ENCODE data around the gene CD3G. TPM values are rescaled to one million over a fixed set of nuclear protein-coding genes. Genes with fewer than 3 reads are reported as not detected.
"Not testable (repeated sequence)": the region's sequence is repeated elsewhere in the genome, so short reads cannot be mapped to it uniquely, and the experiment has no call there.

The CD3G gene
- total RNA-seq, 1 donor from 2014 or later: 1.9 TPM

DNA sequence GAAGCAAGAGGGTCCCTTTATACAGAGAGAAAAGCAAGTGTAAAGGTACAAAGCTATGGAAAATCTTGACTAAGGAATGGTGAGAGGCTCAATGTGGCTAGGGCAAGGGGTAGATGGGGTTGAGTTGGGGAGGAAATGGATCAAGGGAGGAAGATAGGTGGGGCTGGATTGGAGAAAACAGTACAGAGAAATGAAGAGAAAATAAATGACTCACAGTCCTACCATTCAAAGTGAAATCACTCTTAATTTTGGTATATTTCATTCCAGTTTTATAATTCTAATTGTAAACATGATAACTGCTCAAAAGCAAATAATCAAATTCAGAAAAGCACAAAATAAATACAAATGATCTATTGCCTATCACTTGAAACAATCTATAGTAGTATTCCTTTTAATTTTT is 31.8 kb downstream of the CD3G start:
- no peak for DNase-seq (ENCODE audit: low spot score)

DNA sequence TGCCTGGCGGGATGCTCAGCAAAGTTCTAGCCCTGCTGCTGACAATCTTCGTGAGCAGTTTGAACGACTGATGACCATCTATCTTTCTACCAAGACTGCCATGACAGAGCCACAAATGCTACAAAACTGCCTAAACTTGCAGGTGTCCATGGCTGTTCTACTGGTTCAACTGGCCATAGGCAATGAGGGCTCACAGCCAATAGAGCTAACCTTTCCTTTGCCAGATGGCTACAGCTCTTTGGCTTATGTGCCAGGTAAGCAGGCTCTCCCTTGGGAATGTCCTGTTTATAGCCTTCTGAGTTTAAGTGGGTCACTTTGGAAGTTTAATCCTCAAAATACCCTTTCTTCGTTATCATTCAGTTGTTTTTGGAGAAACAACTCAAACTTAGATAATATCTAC is 35.4 kb downstream of the CD3G start:
- no peak for DNase-seq (ENCODE audit: low spot score)

DNA sequence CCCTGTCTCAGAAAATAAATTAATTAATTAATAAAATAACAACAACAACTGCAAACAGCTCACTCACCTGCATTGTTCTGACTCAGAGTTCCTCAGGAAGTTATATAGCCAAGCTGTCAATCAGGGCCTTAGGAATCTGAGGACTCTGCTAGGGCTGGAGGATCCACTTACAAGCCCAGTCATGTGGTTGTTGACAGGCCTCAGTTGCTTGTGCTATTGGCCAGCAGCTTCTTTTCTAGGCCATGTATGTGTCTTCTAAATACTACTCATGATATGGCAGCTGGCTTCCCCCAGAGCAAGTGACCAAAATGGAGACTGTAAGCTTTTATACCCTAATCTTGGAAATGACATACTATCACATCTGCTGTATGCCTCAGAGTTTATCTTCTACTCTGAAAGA is 36.4 kb downstream of the CD3G start:
- no peak for DNase-seq (ENCODE audit: low spot score)

DNA sequence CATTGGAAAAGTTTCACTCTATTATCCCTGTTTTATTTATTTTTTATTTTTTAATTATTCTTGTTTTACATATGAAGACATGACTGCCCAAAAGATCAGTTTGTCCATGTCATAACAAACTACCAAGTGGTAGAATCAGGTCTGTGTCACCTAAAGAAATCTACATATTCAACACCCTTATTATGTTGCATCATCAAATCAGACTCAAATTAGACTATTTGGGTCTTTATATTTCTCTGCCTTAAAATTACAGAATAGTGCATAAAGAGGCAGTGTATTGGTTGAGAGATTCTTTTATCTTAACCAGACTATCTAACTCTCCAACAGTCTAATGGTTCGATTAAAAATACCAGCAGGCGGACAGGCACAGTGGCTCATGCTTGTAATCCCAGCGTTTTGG is 38.8 kb downstream of the CD3G start:
- DNase-seq (ENCODE audit: low spot score): no peak

DNA sequence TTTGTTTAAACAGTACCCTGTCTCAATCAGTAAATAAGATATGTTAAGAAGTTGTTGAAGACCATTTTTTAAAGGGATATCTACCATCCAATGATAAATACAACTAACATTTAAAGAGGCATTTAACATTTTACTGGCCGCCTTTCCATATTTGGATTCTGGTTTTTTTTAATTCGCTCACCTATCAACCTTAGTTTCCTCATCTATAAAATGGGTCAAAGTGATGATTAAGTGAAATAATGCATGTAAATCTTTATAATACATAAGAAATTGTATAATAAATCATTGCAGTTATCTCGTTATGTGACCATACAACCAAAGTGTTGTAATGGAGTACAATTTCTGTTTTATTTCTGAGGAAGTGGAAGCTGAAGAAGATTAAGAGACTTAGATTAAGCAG is 39.5 kb downstream of the CD3G start:
- no peak for DNase-seq (ENCODE audit: low spot score)

DNA sequence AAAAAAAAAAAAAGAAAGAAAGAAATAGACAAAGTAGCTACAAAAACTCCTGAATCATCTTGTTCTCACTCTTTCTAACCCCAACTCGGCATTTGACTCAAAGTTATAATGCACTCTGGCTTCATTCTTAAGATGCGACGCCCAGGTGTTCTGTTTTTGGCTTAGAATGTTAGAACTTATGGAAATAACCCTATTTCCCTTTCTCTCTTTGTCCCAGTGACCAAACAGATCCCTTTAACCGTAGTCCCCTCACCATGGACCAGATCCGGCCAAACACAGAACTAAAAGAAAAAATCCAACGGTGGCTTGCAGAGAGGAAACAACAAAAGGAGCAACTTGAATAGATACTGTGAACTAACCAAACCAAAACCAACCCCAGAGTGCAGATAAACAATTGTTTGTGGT is 52.0 kb downstream of the CD3G start:
- DNase-seq (ENCODE audit: low spot score): no peak

DNA sequence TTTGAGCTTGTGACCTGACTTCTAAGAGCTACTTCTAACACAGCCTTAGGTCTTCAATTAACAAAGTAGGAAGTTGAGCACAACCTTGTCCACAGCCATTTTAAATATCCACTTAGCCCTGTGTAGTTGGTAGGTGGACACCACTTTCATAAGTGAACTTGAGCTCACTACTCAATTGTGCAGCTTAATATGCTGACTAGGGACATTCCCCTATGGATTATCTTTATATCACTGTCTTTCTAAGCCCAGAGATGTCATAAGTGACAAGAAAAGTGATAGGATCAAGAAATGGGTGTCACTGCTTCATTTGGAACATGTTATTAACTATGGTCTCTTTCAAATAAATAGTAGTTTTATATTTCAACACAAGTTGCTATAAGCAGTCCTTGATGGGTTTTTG is 53.3 kb downstream of the CD3G start:
- no peak for DNase-seq (ENCODE audit: low spot score)

DNA sequence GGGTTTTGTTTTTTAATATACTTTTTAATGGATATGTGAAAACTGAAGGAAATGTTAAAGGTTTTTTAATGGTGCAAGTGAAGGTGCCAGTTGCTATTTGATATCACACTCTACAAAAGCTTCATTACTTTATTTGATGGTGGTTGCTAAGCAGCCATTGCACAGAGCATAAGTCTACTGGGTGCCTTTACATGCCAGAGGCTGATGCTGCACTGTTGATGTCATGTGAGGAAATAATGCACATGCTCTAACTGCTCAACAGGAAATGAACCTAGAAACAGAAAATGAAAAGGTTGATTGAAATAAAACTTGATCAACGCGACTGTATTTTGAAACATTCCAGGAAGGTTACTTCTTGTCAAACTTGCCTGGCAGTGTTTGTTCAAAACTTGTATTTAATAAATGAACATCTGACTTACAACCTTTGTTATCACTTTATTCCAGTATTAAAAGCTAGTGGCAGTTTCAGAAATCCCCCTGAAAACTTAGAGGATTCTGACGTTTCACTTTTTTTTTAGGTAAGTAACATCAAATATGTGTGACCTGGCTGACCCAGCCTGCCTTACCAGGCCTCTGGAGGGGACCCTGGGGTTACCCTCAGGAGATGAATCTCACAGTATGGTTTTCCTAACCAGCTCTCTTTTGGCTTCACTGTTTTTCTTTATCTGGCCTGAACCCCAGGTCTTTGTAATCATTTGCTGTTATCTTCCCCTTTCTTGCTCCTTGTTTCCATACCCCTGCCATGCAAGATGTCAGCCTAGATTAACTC is 54.8 kb downstream of the CD3G start:
- no peak for DNase-seq (ENCODE audit: low spot score)

DNA sequence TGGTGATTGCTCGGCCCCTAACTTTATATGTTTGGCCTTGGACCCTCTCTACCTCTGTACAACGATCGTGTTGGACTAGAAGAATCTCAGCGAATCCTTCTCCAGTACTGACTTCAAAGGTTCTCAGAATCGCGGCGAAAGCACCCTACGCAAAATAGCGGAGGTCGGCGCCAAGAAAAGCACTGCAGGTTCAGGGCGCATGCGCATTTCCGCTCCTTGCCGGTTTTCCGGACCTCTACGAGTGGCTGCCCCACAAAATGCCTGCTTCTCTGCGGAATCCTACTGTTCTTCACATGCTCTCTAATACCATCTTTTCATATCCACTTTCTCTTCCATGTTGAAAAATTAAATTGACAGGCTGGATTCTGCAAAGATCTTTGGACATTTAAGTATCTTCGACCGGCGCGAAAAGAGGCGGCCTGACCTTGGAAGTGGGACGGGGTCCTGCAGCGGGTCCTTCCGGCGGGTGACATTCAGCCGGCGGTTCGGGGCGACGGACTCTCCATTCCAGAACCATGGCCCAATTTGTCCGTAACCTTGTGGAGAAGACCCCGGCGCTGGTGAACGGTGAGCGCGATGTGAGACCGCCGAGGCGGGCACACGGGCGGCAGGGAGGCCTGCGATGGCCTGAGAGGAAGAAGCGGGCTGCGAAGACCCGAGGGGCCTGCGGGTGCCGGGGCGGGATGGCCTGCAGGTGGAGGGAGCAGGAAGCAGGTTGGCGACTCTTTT is 57.2 kb downstream of the CD3G start, which contains the start of gene ATP5MG:
Gene ATP5MG, plus strand, starts transcription at position 456 of the 729 bp plus-strand sequence. Its CDS starts 60 bp downstream, at position 516.
- peak; percentile 93 for DNase-seq (ENCODE audit: low spot score)

DNA sequence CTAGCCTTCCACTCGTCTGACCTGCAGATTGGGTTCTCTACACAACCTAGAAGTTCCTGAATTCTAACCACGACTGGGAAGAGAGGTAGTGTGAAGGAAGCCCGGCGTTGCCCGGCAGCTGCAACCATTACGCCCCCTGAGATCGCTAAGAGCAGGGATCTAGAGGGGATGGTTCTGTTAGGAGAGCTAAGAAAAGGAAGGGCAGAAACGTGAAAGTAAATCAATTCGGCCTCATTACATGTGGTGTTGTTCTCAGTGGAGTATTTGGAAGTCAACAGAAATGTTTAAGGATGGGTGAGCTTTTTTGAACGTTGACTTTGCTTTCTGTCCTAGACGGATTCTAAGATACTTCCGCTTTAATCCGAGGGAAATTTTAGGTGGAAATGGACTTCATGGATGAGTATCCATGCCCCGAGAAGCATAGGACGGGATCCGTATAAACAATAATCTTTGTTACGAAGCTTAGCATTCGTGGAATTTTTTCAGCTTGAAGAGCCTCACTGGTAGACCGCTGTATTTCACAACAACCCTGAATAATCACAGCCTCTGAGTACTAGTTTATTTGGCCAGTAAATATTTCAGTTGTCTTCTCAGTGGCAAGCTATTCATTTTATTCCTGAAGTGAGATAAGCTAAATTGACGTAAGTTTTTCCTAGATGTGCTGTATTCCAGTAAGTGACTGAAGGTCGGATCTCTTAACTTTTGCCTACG is 57.9 kb downstream of the CD3G start:
- DNase-seq (ENCODE audit: low spot score): no peak

DNA sequence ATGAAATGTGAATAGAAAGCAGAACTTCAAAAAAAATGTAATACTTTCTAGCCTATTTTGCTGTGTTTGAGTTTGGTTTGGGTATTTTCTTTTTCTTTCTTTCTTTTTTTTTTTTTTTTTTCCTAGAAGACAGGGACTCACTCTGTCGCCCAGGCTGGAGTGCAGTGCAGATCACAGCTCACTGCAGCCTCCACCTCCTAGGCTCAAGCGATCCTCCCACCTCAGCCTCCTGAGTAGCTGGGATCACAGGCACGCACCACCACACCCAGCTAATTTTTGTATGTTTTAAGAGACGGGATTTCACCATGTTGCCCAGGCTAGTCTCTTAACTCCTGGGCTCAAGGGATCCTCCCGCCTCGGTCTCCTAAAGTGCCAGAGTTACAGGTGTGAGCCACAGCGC is 58.5 kb downstream of the CD3G start:
- not testable (repeated sequence) for DNase-seq (ENCODE audit: low spot score)

Other genes starting within 250 kb of the CD3G start
- 1.2 TPM for gene SCN4B, start 191.5 kb upstream of the CD3G start, total RNA-seq (ENCODE audit: insufficient read depth, low replicate concordance)
- 4.6 TPM for gene SCN2B, start 167.7 kb upstream of the CD3G start, total RNA-seq (ENCODE audit: insufficient read depth, low replicate concordance)
- gene JAML, start 119.3 kb upstream of the CD3G start, total RNA-seq (ENCODE audit: insufficient read depth, low replicate concordance): 18.8 TPM
- gene MPZL3, start 92.0 kb upstream of the CD3G start, total RNA-seq (ENCODE audit: insufficient read depth, low replicate concordance): 5.3 TPM
- 41.9 TPM for gene MPZL2, start 80.0 kb upstream of the CD3G start, total RNA-seq (ENCODE audit: insufficient read depth, low replicate concordance)
- gene CD3E, start 39.6 kb upstream of the CD3G start, total RNA-seq (ENCODE audit: insufficient read depth, low replicate concordance): not detected
- not detected for gene CD3D, start 1.6 kb upstream of the CD3G start, total RNA-seq (ENCODE audit: insufficient read depth, low replicate concordance)
- gene UBE4A, start 15.3 kb downstream of the CD3G start, total RNA-seq (ENCODE audit: insufficient read depth, low replicate concordance): 22.1 TPM
- 142 TPM for gene ATP5MG, start 57.3 kb downstream of the CD3G start, total RNA-seq (ENCODE audit: insufficient read depth, low replicate concordance)
- gene KMT2A, start 92.1 kb downstream of the CD3G start, total RNA-seq (ENCODE audit: insufficient read depth, low replicate concordance): 20.9 TPM
- gene TTC36, start 183.1 kb downstream of the CD3G start, total RNA-seq (ENCODE audit: insufficient read depth, low replicate concordance): 6.3 TPM
- gene TMEM25, start 186.8 kb downstream of the CD3G start, total RNA-seq (ENCODE audit: insufficient read depth, low replicate concordance): 19.3 TPM
- 35.4 TPM for gene IFT46, start 221.6 kb downstream of the CD3G start, total RNA-seq (ENCODE audit: insufficient read depth, low replicate concordance)
- 144 TPM for gene ARCN1, start 228.1 kb downstream of the CD3G start, total RNA-seq (ENCODE audit: insufficient read depth, low replicate concordance)